ENCODE results near the gene EIF2B5.

- TF ChIP-seq POLR2A (IDR thresholded peaks at IDR 0.05), result no peak
- no peak for TF ChIP-seq CTCF (IDR thresholded peaks at IDR 0.05)
- TF ChIP-seq POLR2AphosphoS5 (IDR thresholded peaks at IDR 0.05), result no peak
- TF ChIP-seq EP300 (IDR thresholded peaks at IDR 0.05), result no peak
These were observed 54.3 kb downstream of the EIF2B5 start for GRCh38 chr3:184189421-184189820.

Data from sigmoid colon (tissue), 4 donors.